Heart left ventricle (tissue), 16 donors: ENCODE data around the gene PASK. TPM values are rescaled to one million over a fixed set of nuclear protein-coding genes. Genes with fewer than 3 reads are reported as not detected.

Experiments
- ATAC-seq, 4 donors: fragments of 200-7000 bp; cut with Tn5 transposase; one replicate each; pipeline ENCODE4 v1.9.1; 2020 to 2022; ENCODE audit warnings: moderate library complexity in 4 of 4, mild to moderate bottlenecking in 3 of 4, moderate number of reproducible peaks in 1 of 4
- DNase-seq, 5 donors: peaks; one replicate each; pipeline ENCODE4 v3.0.0-alpha.2; 2020
- H3K27ac ChIP-seq, 12 donors: fragments of 200-600 bp; sonication (generic) in 4 of 12; one replicate each; pipeline versions ENCODE4 v1.5.0 to v1.8.0; 2016 to 2022; ENCODE audit warnings: mild to moderate bottlenecking in 2 of 12
- H3K27me3 ChIP-seq, 9 donors: fragments of 200-600 bp; sonication (generic) in 2 of 9; one replicate each; pipeline versions ENCODE4 v1.5.1 to v1.8.0; 2016 to 2022; ENCODE audit warnings: mild to moderate bottlenecking in 3 of 9
- H3K36me3 ChIP-seq, 9 donors: fragments of 200-600 bp; sonication (generic) in 2 of 9; one replicate each; pipeline versions ENCODE4 v1.5.0 to v1.8.0; 2018 to 2022; ENCODE audit warnings: mild to moderate bottlenecking in 2 of 9
- H3K4me1 ChIP-seq, 12 donors: fragments of 200-600 bp; sonication (generic) in 4 of 12; one replicate each; pipeline versions ENCODE4 v1.5.0 to v1.8.0; 2016 to 2022; ENCODE audit warnings: mild to moderate bottlenecking in 3 of 12
- H3K4me3 ChIP-seq, 12 donors: fragments of 200-600 bp; sonication (generic) in 4 of 12; one replicate each; pipeline versions ENCODE4 v1.5.0 to v1.8.0; 2017 to 2022; ENCODE audit warnings: mild to moderate bottlenecking in 9 of 12, moderate library complexity in 4 of 12
- H3K9me3 ChIP-seq, 12 donors: fragments of 200-600 bp; sonication (generic) in 4 of 12; one replicate each; pipeline versions ENCODE4 v1.5.0 to v1.8.0; 2016 to 2022; ENCODE audit warnings: mild to moderate bottlenecking in 1 of 12
- POLR2A ChIP-seq, 2 donors: fragments of 450-650 bp; IDR thresholded peaks; one replicate each; pipeline ENCODE4 v1.6.1; 2017; ENCODE audit warnings: antibody characterized with exemption in 2 of 2, mild to moderate bottlenecking in 2 of 2, moderate library complexity in 2 of 2
- WGBS, 4 donors: extraction: QIAGEN DNeasy Blood & Tissue Kit in 2 of 4; methylation state at CpG; one replicate each; pipeline versions ENCODE4 v1.1.5 to v1.1.7; 2013 to 2018; 5-methylcytosine and 5-hydroxymethylcytosine counted together
- intact Hi-C, 10 donors: fragments of 100-400 bp; cut with DNase I; formaldehyde crosslinking; loops; one replicate each; pipeline versions ENCODE4 v1.11.1 to v1.14.2; 2022
- polyA plus RNA-seq, 2 donors: library from polyadenylated mRNA; stranded (reverse); fragments of 200-250 nt; gene quantifications; one replicate each; pipeline ENCODE4 v1.2.3, GENCODE V29; 2013
- total RNA-seq, 9 donors: library from RNA; depleted of rRNA in 2 of 9; stranded (reverse); fragments of >200 nt in 2 of 9; fragmentation: NEBNext Ultra II Directional in 3 of 9; extraction: Animal tissue kit (Norgen Biotek cat#: 25700) in 3 of 9; gene quantifications; one replicate each; pipeline versions ENCODE4 v1.1.0 to v1.2.4, GENCODE V29; 2016 to 2023
- TF ChIP-seq, protein P1 (sequence below), 12 donors: fragments of 200-600 bp; sonication (generic) in 4 of 12; IDR thresholded peaks; one replicate each; pipeline versions ENCODE4 v1.5.0 to v1.8.0; 2018 to 2022; ENCODE audit warnings: antibody characterized with exemption in 12 of 12, mild to moderate bottlenecking in 5 of 12
- donor health status: ischemic (EF 13 %, LVEDD 7.1; RV severe dilation, severe dysfunction).
- donor health status: healthy with polysubstance abuse.
- donor health status: DM: no; HTN: yes; CAD: no.
- donor health status: DM: no; HTN: no; CAD: no.
- donor health status: ischemic (EF 25% LVEDD 6.9; RV normal size, moderate dysfunction).
- donor health status: ischemic (EF 25% LVEDD 5.7; RV mildly dilated, moderate dysfunction).
- donor health status: healthy.
- donor health status: DM: yes; HTN: yes; CAD: no.
- donor health status: ischemic (EF 35%, LVEDD 5.7; RV mildly dilated, moderate dysfunction).
- donor health status: nonischemic (EF 11% LVEDD 7.7; RV severe dilation, severe dysfunction).
- donor health status: DM: yes; HTN: yes; CAD: no.
- donor health status: PGD.
- donor health status: ischemic (EF 29% LVEDD 5.4; RV normal size, mild dysfunction).
- donor health status: nonischemic (EF 23%, LVEDD 6.1; RV moderate dilation, normal function).

Gene PASK
- total and polyA plus RNA-seq, 11 donors = 0.60 to 6.3 (median 1.6) TPM

DNA sequence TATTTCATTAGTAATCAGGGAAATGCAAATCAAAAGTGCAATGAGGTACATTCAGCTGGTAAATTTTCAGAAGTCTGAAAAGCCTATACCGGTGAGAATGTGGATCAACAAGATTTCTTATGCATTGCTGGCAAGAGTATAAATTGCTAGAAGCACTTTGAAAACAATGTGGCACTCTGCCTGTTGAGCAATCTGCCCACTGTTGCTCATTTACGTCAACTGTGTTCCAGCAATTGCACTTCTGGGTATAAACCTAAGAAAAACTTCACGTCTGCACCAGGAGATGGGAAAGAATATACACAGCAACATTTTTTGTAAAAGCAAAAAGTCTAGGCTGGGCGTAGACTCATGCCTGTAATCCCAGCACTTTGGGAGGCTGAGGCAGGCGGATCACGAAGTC, 88.0 kb downstream of the PASK start:
- TF ChIP-seq, protein P1, sequence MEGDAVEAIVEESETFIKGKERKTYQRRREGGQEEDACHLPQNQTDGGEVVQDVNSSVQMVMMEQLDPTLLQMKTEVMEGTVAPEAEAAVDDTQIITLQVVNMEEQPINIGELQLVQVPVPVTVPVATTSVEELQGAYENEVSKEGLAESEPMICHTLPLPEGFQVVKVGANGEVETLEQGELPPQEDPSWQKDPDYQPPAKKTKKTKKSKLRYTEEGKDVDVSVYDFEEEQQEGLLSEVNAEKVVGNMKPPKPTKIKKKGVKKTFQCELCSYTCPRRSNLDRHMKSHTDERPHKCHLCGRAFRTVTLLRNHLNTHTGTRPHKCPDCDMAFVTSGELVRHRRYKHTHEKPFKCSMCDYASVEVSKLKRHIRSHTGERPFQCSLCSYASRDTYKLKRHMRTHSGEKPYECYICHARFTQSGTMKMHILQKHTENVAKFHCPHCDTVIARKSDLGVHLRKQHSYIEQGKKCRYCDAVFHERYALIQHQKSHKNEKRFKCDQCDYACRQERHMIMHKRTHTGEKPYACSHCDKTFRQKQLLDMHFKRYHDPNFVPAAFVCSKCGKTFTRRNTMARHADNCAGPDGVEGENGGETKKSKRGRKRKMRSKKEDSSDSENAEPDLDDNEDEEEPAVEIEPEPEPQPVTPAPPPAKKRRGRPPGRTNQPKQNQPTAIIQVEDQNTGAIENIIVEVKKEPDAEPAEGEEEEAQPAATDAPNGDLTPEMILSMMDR (IDR thresholded peaks at IDR 0.05) = no peak
- no peak for TF ChIP-seq POLR2A (IDR thresholded peaks at IDR 0.05)
- ATAC-seq = no peak
- peaks cover 0 to 9% (median 0%) of the 10 kb centered on the region in 12 donors for H3K4me1 ChIP-seq
- no peak overlapping the region for H3K4me3 ChIP-seq
- H3K9me3 ChIP-seq = no peaks in the 10 kb centered on the region
- 86 to 89% (median 88%) methylated on average over 6 of the region's 6 CpGs for WGBS, 4 donors
- H3K27me3 ChIP-seq = no peaks in the 10 kb centered on the region
- H3K36me3 ChIP-seq = peaks cover 0 to 7% (median 0%) of the 10 kb centered on the region in 9 donors
- intact Hi-C loops = no loop called here
- H3K27ac ChIP-seq = no peak overlapping the region
- no peak for DNase-seq

Other genes starting within 250 kb of the PASK start
- gene CROCC2, start 243.1 kb downstream of the PASK start, total RNA-seq = not detected
- gene CROCC2, start 243.1 kb downstream of the PASK start, polyA plus RNA-seq = not detected
- 10 to 100 TPM in 2 of 9 donors, 1 to 10 TPM in 7; 3.1 to 14.7 (median 5.6) TPM for gene SNED1, start 150.9 kb downstream of the PASK start, total RNA-seq
- 1 to 10 TPM; 4.2 to 4.3 TPM for gene SNED1, start 150.9 kb downstream of the PASK start, polyA plus RNA-seq
- 10 to 100 TPM; 16.4 to 29.1 (median 22.3) TPM for gene MTERF4, start 47.2 kb downstream of the PASK start, total RNA-seq
- 10 to 100 TPM; 23.0 to 28.7 TPM for gene MTERF4, start 47.2 kb downstream of the PASK start, polyA plus RNA-seq
- gene PPP1R7, start 995 bp upstream of the PASK start, total RNA-seq = 100 to 1,000 TPM in 1 of 9 donors, 10 to 100 TPM in 8; 66.7 to 110 (median 74.7) TPM
- 100 to 1,000 TPM in 1 of 2 donors, 10 to 100 TPM in 1; 82.7 to 103 TPM for gene PPP1R7, start 995 bp upstream of the PASK start, polyA plus RNA-seq
- 1 to 10 TPM in 7 of 9 donors, under 1 TPM in 2; 0.67 to 3.0 (median 1.8) TPM for gene ANO7, start 39.2 kb upstream of the PASK start, total RNA-seq
- gene ANO7, start 39.2 kb upstream of the PASK start, polyA plus RNA-seq = under 1 TPM; 0.69 to 0.91 TPM
- gene HDLBP, start 166.2 kb upstream of the PASK start, total RNA-seq = 100 to 1,000 TPM; 312 to 407 (median 352) TPM
- 100 to 1,000 TPM; 220 to 308 TPM for gene HDLBP, start 166.2 kb upstream of the PASK start, polyA plus RNA-seq
- 100 to 1,000 TPM; 102 to 237 (median 203) TPM for gene SEPTIN2, start 166.5 kb upstream of the PASK start, total RNA-seq
- gene SEPTIN2, start 166.5 kb upstream of the PASK start, polyA plus RNA-seq = 100 to 1,000 TPM in 1 of 2 donors, 10 to 100 TPM in 1; 91.2 to 198 TPM
- gene FARP2, start 206.8 kb upstream of the PASK start, total RNA-seq = 10 to 100 TPM; 17.1 to 31.8 (median 21.9) TPM
- 10 to 100 TPM in 1 of 2 donors, 1 to 10 TPM in 1; 7.9 to 11.9 TPM for gene FARP2, start 206.8 kb upstream of the PASK start, polyA plus RNA-seq